Urinary bladder (tissue), 4 donors: ENCODE measurements around the gene DNAJC13. TPM values are rescaled to one million over a fixed set of nuclear protein-coding genes. Genes with fewer than 3 reads are reported as not detected.

Experiments
- DNase-seq: peaks from one replicate; pipeline ENCODE4 v3.0.0-alpha.2; 2015; ENCODE audit errors: extremely low spot score
- H3K27ac ChIP-seq: one replicate; pipeline ENCODE4 v1.5.1; 2013; ENCODE audit warnings: low read depth, mild to moderate bottlenecking, moderate library complexity
- H3K36me3 ChIP-seq: one replicate; pipeline ENCODE4 v1.6.1; 2013; ENCODE audit warnings: mild to moderate bottlenecking, moderate library complexity; ENCODE audit not compliant: insufficient read depth
- H3K4me1 ChIP-seq: one replicate; pipeline ENCODE4 v1.6.1; 2013; ENCODE audit warnings: mild to moderate bottlenecking, moderate library complexity; ENCODE audit not compliant: insufficient read depth
- H3K4me3 ChIP-seq: one replicate; pipeline ENCODE4 v1.5.1; 2013; ENCODE audit warnings: low read depth, low read length
- WGBS: extraction: QIAGEN DNeasy Blood & Tissue Kit; methylation state at CpG from one replicate; pipeline ENCODE4 v1.1.7; 2013; 5-methylcytosine and 5-hydroxymethylcytosine counted together
- polyA plus RNA-seq: library from polyadenylated mRNA; stranded (reverse); fragments of 200-250 nt; gene quantifications from one replicate; pipeline ENCODE4 v1.2.3, GENCODE V29; 2013
- total RNA-seq: library from RNA; depleted of rRNA; stranded (reverse); fragments of >200 nt; gene quantifications from one replicate; pipeline ENCODE4 v1.2.3, GENCODE V29; 2014
- donor health status: healthy with polysubstance abuse.
- donor health status: healthy.

Gene DNAJC13
- total and polyA plus RNA-seq, 2 donors, result 17.3 to 111 TPM

- Histone ChIP-seq H3K27ac (no peak overlapping the region), H3K4me3 (no peak overlapping the region), H3K4me1 (no peaks in the 10 kb centered on the region), H3K36me3 (peaks cover 5% of the 10 kb centered on the region)
- WGBS, result 88% methylated on average over 3 of the region's 3 CpGs
- no peak for DNase-seq
Observed at GRCh38 chr3:132522353-132522752, 105.1 kb downstream of the DNAJC13 start.

- peaks cover 2% of the 10 kb centered on the region for H3K36me3 ChIP-seq
- 89% methylated on average over 3 of the region's 3 CpGs for WGBS
- DNase-seq, result no peak
- no peak overlapping the region for H3K27ac ChIP-seq
- H3K4me1 ChIP-seq, result no peaks in the 10 kb centered on the region
- H3K4me3 ChIP-seq, result no peak overlapping the region
Observed at GRCh38 chr3:132530624-132531023, 113.3 kb downstream of the DNAJC13 start.

GRCh38 chr3:132535575-132536441 lies 118.5 kb downstream of the DNAJC13 start:
- WGBS, result 60% methylated on average over 7 of the region's 7 CpGs

GRCh38 chr3:132536442-132537153 lies 119.3 kb downstream of the DNAJC13 start:
- 92% methylated on average over 3 of the region's 3 CpGs for WGBS
- Histone ChIP-seq H3K4me1 (no peaks in the 10 kb centered on the region), H3K36me3 (no peaks in the 10 kb centered on the region), H3K27ac (no peak overlapping the region), H3K4me3 (no peak overlapping the region)
- no peak for DNase-seq

More at GRCh38 chr3:132535575-132536441, 118.5 kb downstream of the DNAJC13 start:
- no peaks in the 10 kb centered on the region for H3K36me3 ChIP-seq
- H3K4me3 ChIP-seq, result no peak overlapping the region
- no peaks in the 10 kb centered on the region for H3K4me1 ChIP-seq
- H3K27ac ChIP-seq, result no peak overlapping the region
- DNase-seq, result peak; percentile 17

GRCh38 chr3:132537297-132537696 lies 120.0 kb downstream of the DNAJC13 start:
- WGBS, result 80% methylated on average over 1 of the region's 1 CpG
- Histone ChIP-seq H3K36me3 (no peaks in the 10 kb centered on the region), H3K27ac (no peak overlapping the region), H3K4me1 (no peaks in the 10 kb centered on the region), H3K4me3 (no peak overlapping the region)
- no peak for DNase-seq

- WGBS, result 63% methylated on average over 5 of the region's 5 CpGs
- DNase-seq, result no peak
- H3K36me3 ChIP-seq, result no peaks in the 10 kb centered on the region
Observed at GRCh38 chr3:132538072-132538471, 120.8 kb downstream of the DNAJC13 start.

GRCh38 chr3:132539681-132540080 lies 122.4 kb downstream of the DNAJC13 start:
- 47% methylated on average over 3 of the region's 3 CpGs for WGBS

More at GRCh38 chr3:132538072-132538471, 120.8 kb downstream of the DNAJC13 start:
- H3K4me1 ChIP-seq, result no peaks in the 10 kb centered on the region
- H3K4me3 ChIP-seq, result no peak overlapping the region
- H3K27ac ChIP-seq, result no peak overlapping the region

GRCh38 chr3:132542577-132542976 lies 125.3 kb downstream of the DNAJC13 start:
- Histone ChIP-seq H3K4me1 (no peaks in the 10 kb centered on the region), H3K36me3 (no peaks in the 10 kb centered on the region), H3K4me3 (no peak overlapping the region), H3K27ac (no peak overlapping the region)
- no peak for DNase-seq
- 57% methylated on average over 2 of the region's 2 CpGs for WGBS

More at GRCh38 chr3:132539681-132540080, 122.4 kb downstream of the DNAJC13 start:
- Histone ChIP-seq H3K36me3 (no peaks in the 10 kb centered on the region), H3K4me1 (no peaks in the 10 kb centered on the region), H3K27ac (no peak overlapping the region), H3K4me3 (no peak overlapping the region)
- DNase-seq, result no peak

GRCh38 chr3:132543011-132543739 lies 125.9 kb downstream of the DNAJC13 start:
- H3K36me3 ChIP-seq, result no peaks in the 10 kb centered on the region
- H3K4me3 ChIP-seq, result no peak overlapping the region
- H3K4me1 ChIP-seq, result no peaks in the 10 kb centered on the region
- H3K27ac ChIP-seq, result no peak overlapping the region
- 65% methylated on average over 2 of the region's 2 CpGs for WGBS
- DNase-seq, result no peak

- 96% methylated on average over 2 of the region's 2 CpGs for WGBS
- Histone ChIP-seq H3K4me1 (no peaks in the 10 kb centered on the region), H3K36me3 (no peaks in the 10 kb centered on the region), H3K4me3 (no peak overlapping the region), H3K27ac (no peak overlapping the region)
- no peak for DNase-seq
Observed at GRCh38 chr3:132544130-132544529, 126.8 kb downstream of the DNAJC13 start.

- 78% methylated on average over 3 of the region's 3 CpGs for WGBS
- H3K27ac ChIP-seq, result no peak overlapping the region
Observed at GRCh38 chr3:132545471-132545870, 128.2 kb downstream of the DNAJC13 start.

GRCh38 chr3:132549169-132549568 lies 131.9 kb downstream of the DNAJC13 start:
- 94% methylated on average over 8 of the region's 8 CpGs for WGBS
- DNase-seq, result no peak
- no peak overlapping the region for H3K27ac ChIP-seq
- H3K36me3 ChIP-seq, result no peaks in the 10 kb centered on the region
- no peaks in the 10 kb centered on the region for H3K4me1 ChIP-seq
- no peak overlapping the region for H3K4me3 ChIP-seq

More at GRCh38 chr3:132545471-132545870, 128.2 kb downstream of the DNAJC13 start:
- no peaks in the 10 kb centered on the region for H3K4me1 ChIP-seq
- no peak overlapping the region for H3K4me3 ChIP-seq
- DNase-seq, result no peak
- no peaks in the 10 kb centered on the region for H3K36me3 ChIP-seq

- H3K36me3 ChIP-seq, result no peaks in the 10 kb centered on the region
- DNase-seq, result no peak
- H3K4me1 ChIP-seq, result no peaks in the 10 kb centered on the region
- no peak overlapping the region for H3K27ac ChIP-seq
- no peak overlapping the region for H3K4me3 ChIP-seq
Observed at GRCh38 chr3:132549890-132550578, 132.7 kb downstream of the DNAJC13 start.
